IPS-18a (cell line): ENCODE results near the gene TRIM7.
"Not testable (repeated sequence)": the region's sequence is repeated elsewhere in the genome, so short reads cannot be mapped to it uniquely, and the experiment has no call there.

Source experiments
- H3K27ac ChIP-seq: one replicate; pipeline ENCODE4 v1.5.1; 2013; ENCODE audit warnings: low read length
- H3K27me3 ChIP-seq: one replicate; pipeline ENCODE4 v1.6.1; 2013; ENCODE audit warnings: mild to moderate bottlenecking, low read length; ENCODE audit not compliant: control insufficient read depth, insufficient read depth
- H3K36me3 ChIP-seq: one replicate; pipeline ENCODE4 v1.6.1; 2013; ENCODE audit warnings: low read depth, low read length; ENCODE audit not compliant: control insufficient read depth
- H3K4me1 ChIP-seq: one replicate; pipeline ENCODE4 v1.6.1; 2013; ENCODE audit warnings: low read depth, low read length; ENCODE audit not compliant: control insufficient read depth
- H3K4me3 ChIP-seq: one replicate; pipeline ENCODE4 v1.5.1; 2013; ENCODE audit warnings: low read length
- H3K9ac ChIP-seq: one replicate; pipeline ENCODE4 v1.6.1; 2013; ENCODE audit warnings: mild to moderate bottlenecking, low read length, moderate library complexity
- H3K9me3 ChIP-seq: one replicate; pipeline ENCODE4 v1.6.1; 2013; ENCODE audit warnings: low read depth, low read length; ENCODE audit not compliant: control insufficient read depth

TRIM7 gene

DNA sequence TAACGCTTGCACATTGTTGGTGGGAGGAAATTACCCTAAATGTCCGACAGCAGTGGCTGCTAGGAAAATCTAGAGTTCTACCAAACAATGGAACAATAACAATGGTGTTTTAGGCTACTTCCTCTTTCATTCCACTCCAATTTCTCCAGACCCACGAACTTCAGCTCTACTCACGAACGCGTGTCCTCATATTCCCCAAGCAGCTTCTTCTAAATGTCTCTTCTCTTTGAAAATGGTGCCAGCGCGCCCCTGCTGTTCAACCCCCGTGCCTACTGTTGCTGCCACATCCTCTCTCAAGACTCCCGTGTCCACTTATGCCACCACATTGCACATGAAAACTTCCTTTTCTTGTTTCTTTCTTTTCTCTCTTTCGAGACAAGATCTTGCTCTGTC lies 32.0 kb downstream of the TRIM7 start:
- H3K36me3 ChIP-seq: no peaks in the 10 kb centered on the region
- H3K4me1 ChIP-seq: peaks cover 12% of the 10 kb centered on the region
- peak overlapping the region; percentile 66 for H3K4me3 ChIP-seq
- H3K9me3 ChIP-seq: no peaks in the 10 kb centered on the region
- H3K9ac ChIP-seq: no peak overlapping the region
- H3K27me3 ChIP-seq: peaks cover 52% of the 10 kb centered on the region
- H3K27ac ChIP-seq: no peak overlapping the region

- no peak overlapping the region for H3K4me3 ChIP-seq
- no peak overlapping the region for H3K9ac ChIP-seq
- H3K9me3 ChIP-seq: no peaks in the 10 kb centered on the region
- peaks cover 13% of the 10 kb centered on the region for H3K4me1 ChIP-seq
- peaks cover 53% of the 10 kb centered on the region for H3K27me3 ChIP-seq
- H3K36me3 ChIP-seq: no peaks in the 10 kb centered on the region
- H3K27ac ChIP-seq: no peak overlapping the region
Measured at GRCh38 chr5:181171782-181172181, 33.2 kb downstream of the TRIM7 start.

- H3K9me3 ChIP-seq: no peaks in the 10 kb centered on the region
- peaks cover 13% of the 10 kb centered on the region for H3K4me1 ChIP-seq
- H3K4me3 ChIP-seq: peak overlapping the region; percentile 81
- no peak overlapping the region for H3K27ac ChIP-seq
- no peak overlapping the region for H3K9ac ChIP-seq
- no peaks in the 10 kb centered on the region for H3K36me3 ChIP-seq
- H3K27me3 ChIP-seq: peaks cover 53% of the 10 kb centered on the region
Measured at GRCh38 chr5:181170996-181171395, 34.0 kb downstream of the TRIM7 start.

GRCh38 chr5:181170237-181170825 lies 34.7 kb downstream of the TRIM7 start:
- Histone ChIP-seq H3K4me1 (peaks cover 13% of the 10 kb centered on the region), H3K27me3 (peaks cover 53% of the 10 kb centered on the region), H3K4me3 (peak overlapping the region; percentile 81), H3K36me3 (no peaks in the 10 kb centered on the region), H3K9me3 (no peaks in the 10 kb centered on the region), H3K27ac (no peak overlapping the region), H3K9ac (no peak overlapping the region)

DNA sequence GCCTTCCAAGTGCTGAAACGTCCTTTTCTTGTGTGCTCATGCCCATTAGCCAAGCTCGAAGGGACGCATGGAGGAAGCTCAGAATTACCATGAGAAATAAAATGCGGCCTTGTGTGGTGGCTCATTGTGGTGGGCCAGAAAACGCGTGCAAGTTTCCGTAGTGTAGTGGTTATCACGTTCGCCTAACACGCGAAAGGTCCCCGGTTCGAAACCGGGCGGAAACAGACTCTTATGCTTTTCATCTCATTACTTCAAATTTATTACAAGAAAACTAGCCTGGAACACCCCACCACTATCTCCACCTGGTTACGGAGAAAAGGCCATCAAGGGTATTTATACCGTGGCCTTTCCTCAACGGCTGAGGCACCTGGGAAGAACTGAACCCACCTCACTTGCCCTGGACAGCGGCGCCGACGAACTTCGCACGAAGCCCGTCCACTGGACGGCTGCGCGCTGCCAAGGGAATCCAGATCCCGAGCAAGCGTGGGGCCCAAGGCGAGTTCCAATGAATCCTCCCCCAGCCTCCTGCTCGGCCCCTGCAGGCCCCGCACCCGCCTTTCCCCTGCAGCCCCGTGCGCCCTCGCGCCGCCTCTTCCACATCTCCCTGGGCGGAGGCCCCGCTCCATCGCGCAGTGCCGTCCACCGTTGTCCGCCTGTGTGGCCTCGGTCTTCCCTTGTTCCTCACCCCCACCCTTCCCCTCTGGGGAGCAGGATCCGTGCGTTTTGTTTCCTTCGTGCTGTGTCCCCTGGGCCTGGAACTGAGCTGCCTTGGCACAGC lies 35.3 kb downstream of the TRIM7 start:
- Histone ChIP-seq H3K4me1 (peaks cover 13% of the 10 kb centered on the region), H3K4me3 (peak overlapping the region; percentile 81), H3K27me3 (peaks cover 53% of the 10 kb centered on the region)
- not testable (repeated sequence) for H3K9me3 ChIP-seq, H3K27ac ChIP-seq, H3K36me3 ChIP-seq, H3K9ac ChIP-seq

DNA sequence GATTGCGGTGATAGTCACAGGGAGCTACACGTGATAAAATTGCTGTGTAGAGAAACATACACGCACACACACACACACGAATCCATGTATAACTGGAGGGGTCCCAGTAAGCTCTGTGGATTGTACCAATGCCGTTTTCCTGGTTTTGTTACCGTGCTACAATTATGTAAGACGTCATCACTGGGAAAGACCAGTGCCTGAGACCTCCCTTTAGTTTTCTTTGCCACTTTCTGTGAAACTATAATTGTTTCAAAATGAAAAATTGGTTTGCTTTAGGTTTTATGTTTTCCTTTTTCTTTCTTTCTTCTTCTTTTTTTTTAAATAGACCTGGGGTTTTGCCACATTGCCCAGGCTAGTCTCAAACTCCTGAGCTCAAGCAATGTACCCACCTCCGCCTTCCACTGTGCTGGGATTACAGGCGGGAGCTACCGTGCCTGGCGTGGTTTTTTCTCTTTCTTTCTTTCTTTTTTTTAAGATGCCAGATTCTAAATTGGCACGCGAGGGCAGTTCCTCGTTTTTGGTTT lies 36.3 kb downstream of the TRIM7 start:
- Histone ChIP-seq H3K27ac (no peak overlapping the region), H3K4me1 (peaks cover 13% of the 10 kb centered on the region), H3K4me3 (peak overlapping the region; percentile 81), H3K27me3 (peaks cover 53% of the 10 kb centered on the region), H3K9ac (no peak overlapping the region), H3K9me3 (no peaks in the 10 kb centered on the region), H3K36me3 (no peaks in the 10 kb centered on the region)

DNA sequence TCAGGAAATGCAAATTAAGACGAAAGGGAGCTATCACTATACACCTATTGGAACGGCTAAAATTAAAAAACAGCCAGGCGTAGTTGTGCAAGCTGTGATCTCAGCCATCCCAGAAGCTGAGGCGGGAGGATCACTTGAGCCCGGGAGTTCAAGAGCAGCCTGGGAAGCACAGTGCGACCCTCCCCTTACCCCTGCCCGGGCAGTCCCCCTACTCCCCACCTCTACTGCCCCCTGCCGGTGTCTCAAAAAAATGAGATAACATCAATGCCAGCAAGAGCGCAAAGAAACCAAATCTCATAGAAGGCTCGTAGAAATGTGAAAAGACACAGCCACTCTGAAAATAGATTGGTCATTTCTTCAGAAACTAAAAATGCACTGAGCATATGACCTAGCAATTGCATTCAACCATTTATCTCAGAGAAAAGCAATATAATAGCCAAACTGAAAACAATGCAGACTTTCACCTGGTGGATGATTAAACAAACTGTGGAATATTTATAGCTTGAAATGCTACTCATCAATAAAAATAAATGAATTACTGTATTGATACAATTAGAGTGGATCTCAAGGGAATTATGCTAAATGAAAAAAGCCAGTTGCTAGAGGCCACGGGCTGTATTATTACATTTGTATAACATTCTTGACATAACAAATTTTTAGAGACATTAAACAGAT lies 37.0 kb downstream of the TRIM7 start:
- no peak overlapping the region for H3K9ac ChIP-seq
- H3K27ac ChIP-seq: no peak overlapping the region
- no peaks in the 10 kb centered on the region for H3K36me3 ChIP-seq
- peak overlapping the region; percentile 81 for H3K4me3 ChIP-seq
- peaks cover 10% of the 10 kb centered on the region for H3K4me1 ChIP-seq
- peaks cover 50% of the 10 kb centered on the region for H3K27me3 ChIP-seq
- H3K9me3 ChIP-seq: no peaks in the 10 kb centered on the region

- Histone ChIP-seq H3K4me3 (no peak overlapping the region), H3K9me3 (no peaks in the 10 kb centered on the region), H3K9ac (no peak overlapping the region), H3K4me1 (peaks cover 7% of the 10 kb centered on the region), H3K27me3 (peaks cover 45% of the 10 kb centered on the region), H3K36me3 (no peaks in the 10 kb centered on the region), H3K27ac (no peak overlapping the region)
Measured at GRCh38 chr5:181166812-181167733, 37.9 kb downstream of the TRIM7 start.

DNA sequence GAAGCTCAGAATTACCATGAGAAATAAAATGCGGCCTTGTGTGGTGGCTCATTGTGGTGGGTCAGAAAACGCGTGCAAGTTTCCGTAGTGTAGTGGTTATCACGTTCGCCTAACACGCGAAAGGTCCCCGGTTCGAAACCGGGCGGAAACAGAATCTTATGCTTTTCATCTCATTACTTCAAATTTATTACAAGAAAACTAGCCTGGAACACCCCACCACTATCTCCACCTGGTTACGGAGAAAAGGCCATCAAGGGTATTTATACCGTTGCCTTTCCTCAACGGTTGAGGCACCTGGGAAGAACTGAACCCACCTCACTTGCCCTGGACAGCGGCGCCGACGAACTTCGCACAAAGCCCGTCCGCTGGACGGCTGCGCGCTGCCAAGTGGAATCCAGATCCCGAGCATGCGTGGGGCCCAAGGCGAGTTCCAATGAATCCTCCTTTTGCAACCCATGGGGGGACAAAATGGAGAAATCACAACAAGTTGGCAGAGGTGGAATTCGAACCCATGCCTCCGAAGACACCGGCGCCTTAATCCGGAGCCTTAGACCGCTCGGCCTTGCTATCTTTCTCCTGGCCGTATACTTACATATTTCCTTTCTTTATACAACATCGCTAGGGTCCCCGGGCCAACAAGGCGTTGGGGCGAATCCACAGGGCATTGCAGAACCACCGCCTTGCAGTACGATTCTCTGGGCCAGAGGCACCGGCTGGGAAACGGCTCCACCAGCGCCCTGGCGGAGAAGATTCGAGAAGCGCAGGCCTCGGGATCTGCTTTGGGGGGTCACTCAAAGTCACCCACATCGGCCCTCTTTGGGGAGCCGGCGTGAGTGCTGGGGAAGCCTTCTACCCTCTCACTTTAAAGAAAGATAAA lies 40.7 kb downstream of the TRIM7 start:
- Histone ChIP-seq H3K27ac (no peak overlapping the region), H3K9ac (no peak overlapping the region), H3K4me3 (no peak overlapping the region), H3K9me3 (no peaks in the 10 kb centered on the region), H3K36me3 (no peaks in the 10 kb centered on the region), H3K4me1 (peaks cover 10% of the 10 kb centered on the region), H3K27me3 (peaks cover 19% of the 10 kb centered on the region)

GRCh38 chr5:181163487-181164075 lies 41.4 kb downstream of the TRIM7 start:
- Histone ChIP-seq H3K27ac (no peak overlapping the region), H3K9ac (no peak overlapping the region), H3K36me3 (no peaks in the 10 kb centered on the region), H3K4me1 (peaks cover 10% of the 10 kb centered on the region), H3K4me3 (peak overlapping the region; percentile 57), H3K27me3 (peaks cover 12% of the 10 kb centered on the region), H3K9me3 (no peaks in the 10 kb centered on the region)
